ENCODE measurements around the gene BCAN.
"Not testable (repeated sequence)": the region's sequence is repeated elsewhere in the genome, so short reads cannot be mapped to it uniquely, and the experiment has no call there.

Gene BCAN

DNA sequence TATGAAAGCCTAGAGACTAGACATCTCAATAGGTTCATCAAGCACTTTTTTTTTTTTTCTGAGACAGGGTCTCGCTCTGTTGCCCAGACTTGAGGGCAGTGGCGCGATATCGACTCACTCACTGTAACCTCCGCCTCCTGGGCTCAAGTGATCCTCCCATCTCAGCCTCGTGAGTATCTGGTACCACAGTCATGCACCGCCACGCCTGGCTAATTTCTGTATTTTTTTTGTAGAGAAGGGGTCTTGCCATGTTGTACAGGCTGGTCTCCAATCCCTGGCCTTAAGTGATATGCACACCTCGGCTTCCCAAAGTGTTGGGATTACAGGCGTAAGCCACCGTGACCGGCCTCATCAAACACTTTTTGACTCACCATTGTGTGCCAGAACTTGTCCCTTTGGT lies 40.0 kb upstream of the BCAN start:
- peak overlapping the region in 1 of 2 experiments; percentile 65 for H3K27ac ChIP-seq (ENCODE audit: insufficient read depth in 1 of 2, low read depth in 1 of 2, low read length in 2 of 2, poor library complexity in 1 of 2, severe bottlenecking in 2 of 2)

DNA sequence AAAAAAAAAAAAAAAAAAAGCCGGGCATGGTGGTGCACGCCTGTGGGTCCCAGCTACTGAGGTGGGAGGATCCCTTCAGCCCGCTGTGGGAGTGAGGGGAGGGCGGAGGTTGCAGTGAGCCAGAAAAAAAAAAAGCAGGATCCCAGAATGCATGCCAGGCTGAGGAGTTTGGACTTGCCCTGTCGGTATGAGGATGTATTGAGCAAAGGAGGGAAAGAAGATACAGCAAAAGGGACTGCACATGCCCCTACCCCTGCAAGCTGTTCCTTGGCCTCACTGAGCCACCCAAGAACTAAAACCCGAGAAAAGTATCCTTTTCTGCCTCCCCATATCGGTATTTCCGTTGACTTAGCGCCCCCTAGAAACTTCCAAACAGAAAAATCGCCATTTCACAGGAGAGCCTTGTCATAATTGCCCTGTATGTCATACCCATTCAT lies 39.3 kb upstream of the BCAN start:
- peak in 2 of 3 donors; percentile 46 for DNase-seq
- WGBS (ENCODE audit: insufficient coverage) = 38% methylated on average over 8 of the region's 10 CpGs

More for the DNA sequence above, 40.0 kb upstream of the BCAN start:
- POLR2A ChIA-PET = interaction anchor here (0.6 kb wide), 1 partner anchor 121 kb away, joined by 4 read pairs; no protein-coding TSS in a partner anchor
- Histone ChIP-seq H3K4me3 (ENCODE audit: control insufficient read depth in 1 of 7, extremely low read depth in 1 of 7, insufficient read depth in 4 of 7, low read depth in 2 of 7, low read length in 6 of 7) (peak overlapping the region; percentile 60 to 91 (median 85)), H3K4me1 (ENCODE audit: control extremely low read depth in 1 of 4, control insufficient read depth in 4 of 4, insufficient read depth in 4 of 4, low read length in 3 of 4) (peaks cover 6 to 30% (median 22%) of the 10 kb centered on the region in 4 experiments), H3K9me3 (ENCODE audit: control extremely low read depth in 1 of 5, control insufficient read depth in 4 of 5, insufficient read depth in 2 of 5, low read depth in 1 of 5, low read length in 4 of 5) (no peaks in the 10 kb centered on the region), H3K27me3 (replicated peaks in 2 of 5; ENCODE audit: control insufficient read depth in 4 of 5, insufficient read depth in 5 of 5, low read length in 4 of 5) (no peaks in the 10 kb centered on the region), H3K36me3 (ENCODE audit: control insufficient read depth in 4 of 4, insufficient read depth in 4 of 4, low read length in 3 of 4) (peaks cover 0 to 25% (median 14%) of the 10 kb centered on the region in 4 experiments)
- 74% methylated on average over 11 of the region's 12 CpGs for WGBS (ENCODE audit: insufficient coverage)
- no peak for DNase-seq
- CTCF ChIA-PET = interaction anchor here (1.4 to 7.7 kb wide), 5 partner anchors 11 to 121 kb away, joined by 3 to 63 read pairs (median 6); partner anchors contain the start of gene NAXE

DNA sequence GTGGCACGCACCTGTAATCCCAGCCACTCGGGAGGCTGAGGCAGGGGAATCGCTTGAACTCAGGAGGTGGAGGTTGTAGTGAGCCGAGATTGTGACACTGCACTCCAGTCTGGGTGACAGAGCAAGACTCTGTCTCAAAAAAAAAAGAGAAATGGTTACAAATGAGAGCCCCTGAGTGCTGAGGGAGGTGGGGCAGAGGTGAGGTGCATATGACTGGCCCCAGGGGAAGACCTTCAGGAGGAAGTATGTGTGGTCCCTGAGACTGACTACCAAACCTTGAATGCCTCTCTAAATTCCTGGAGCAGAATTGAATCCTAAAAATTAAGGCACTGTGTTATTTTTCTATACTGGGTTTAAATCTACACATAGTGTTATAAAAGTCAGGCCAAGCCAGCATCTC lies 34.6 kb upstream of the BCAN start:
- WGBS (ENCODE audit: insufficient coverage) = 96% methylated on average over 4 of the region's 4 CpGs
- H3K4me3 ChIP-seq (ENCODE audit: control insufficient read depth in 1 of 7, extremely low read depth in 1 of 7, insufficient read depth in 4 of 7, low read depth in 2 of 7, low read length in 6 of 7); H3K36me3 ChIP-seq (ENCODE audit: control insufficient read depth in 4 of 4, insufficient read depth in 4 of 4, low read length in 3 of 4); DNase-seq; H3K27ac ChIP-seq (ENCODE audit: insufficient read depth in 1 of 2, low read depth in 1 of 2, low read length in 2 of 2, poor library complexity in 1 of 2, severe bottlenecking in 2 of 2); H3K27me3 ChIP-seq (replicated peaks in 2 of 5; ENCODE audit: control insufficient read depth in 4 of 5, insufficient read depth in 5 of 5, low read length in 4 of 5); H3K9me3 ChIP-seq (ENCODE audit: control extremely low read depth in 1 of 5, control insufficient read depth in 4 of 5, insufficient read depth in 2 of 5, low read depth in 1 of 5, low read length in 4 of 5); H3K4me1 ChIP-seq (ENCODE audit: control extremely low read depth in 1 of 4, control insufficient read depth in 4 of 4, insufficient read depth in 4 of 4, low read length in 3 of 4); POLR2A ChIA-PET: not testable (repeated sequence)
- CTCF ChIA-PET = interaction anchor here (0.6 to 2.1 kb wide), 4 partner anchors 18 to 652 kb away, joined by 3 to 49 read pairs (median 6); partner anchors contain the start of gene TTC24

More for the DNA sequence above, 39.3 kb upstream of the BCAN start:
- CTCF ChIA-PET = interaction anchor here (0.7 to 7.7 kb wide), 6 partner anchors 11 to 258 kb away, joined by 3 to 63 read pairs (median 4); partner anchors contain the start of gene NAXE
- peaks cover 0 to 18% (median 9%) of the 10 kb centered on the region in 4 experiments for H3K36me3 ChIP-seq (ENCODE audit: control insufficient read depth in 4 of 4, insufficient read depth in 4 of 4, low read length in 3 of 4)
- H3K4me3 ChIP-seq (ENCODE audit: control insufficient read depth in 1 of 7, extremely low read depth in 1 of 7, insufficient read depth in 4 of 7, low read depth in 2 of 7, low read length in 6 of 7) = peak overlapping the region in 2 of 7 experiments; percentile 5 to 50
- POLR2A ChIA-PET = no interaction called here
- H3K9me3 ChIP-seq (ENCODE audit: control extremely low read depth in 1 of 5, control insufficient read depth in 4 of 5, insufficient read depth in 2 of 5, low read depth in 1 of 5, low read length in 4 of 5) = no peaks in the 10 kb centered on the region
- H3K27me3 ChIP-seq (replicated peaks in 2 of 5; ENCODE audit: control insufficient read depth in 4 of 5, insufficient read depth in 5 of 5, low read length in 4 of 5) = no peaks in the 10 kb centered on the region
- no peak overlapping the region for H3K27ac ChIP-seq (ENCODE audit: insufficient read depth in 1 of 2, low read depth in 1 of 2, low read length in 2 of 2, poor library complexity in 1 of 2, severe bottlenecking in 2 of 2)
- H3K4me1 ChIP-seq (ENCODE audit: control extremely low read depth in 1 of 4, control insufficient read depth in 4 of 4, insufficient read depth in 4 of 4, low read length in 3 of 4) = peaks cover 6 to 30% (median 22%) of the 10 kb centered on the region in 4 experiments

DNA sequence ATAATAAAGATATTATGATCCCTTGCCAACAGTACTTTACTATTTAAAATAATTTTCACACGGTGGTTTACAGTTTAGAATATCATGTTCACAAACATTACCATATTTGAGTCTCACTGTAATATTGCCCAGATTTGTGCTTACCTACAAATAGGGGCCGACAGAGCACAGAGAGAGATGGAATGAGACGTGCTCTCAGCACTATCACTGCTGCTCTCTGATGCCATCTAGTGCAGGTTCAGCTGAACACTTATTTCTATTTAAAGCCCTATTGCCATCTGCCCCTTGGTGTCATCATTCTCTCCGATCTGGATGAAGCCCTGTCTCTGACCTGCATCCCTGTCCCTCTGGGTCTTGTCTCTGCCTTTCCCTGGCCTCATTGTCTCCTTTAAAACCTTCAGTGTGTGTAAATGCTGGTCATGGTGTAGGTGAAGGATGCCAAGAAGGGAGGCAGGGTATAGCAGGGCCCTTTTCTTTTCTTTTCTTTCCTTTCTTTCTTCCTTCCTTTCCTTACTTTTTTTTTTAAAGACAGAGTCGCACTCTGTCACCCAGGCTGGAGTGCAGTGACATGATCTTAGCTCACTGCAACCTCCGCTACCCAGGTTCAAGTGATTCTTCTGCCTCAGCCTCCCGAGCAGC lies 33.8 kb upstream of the BCAN start:
- H3K4me3 ChIP-seq (ENCODE audit: control insufficient read depth in 1 of 7, extremely low read depth in 1 of 7, insufficient read depth in 4 of 7, low read depth in 2 of 7, low read length in 6 of 7) = no peak overlapping the region
- WGBS (ENCODE audit: insufficient coverage) = 40% methylated on average over 6 of the region's 7 CpGs
- H3K27me3 ChIP-seq (replicated peaks in 2 of 5; ENCODE audit: control insufficient read depth in 4 of 5, insufficient read depth in 5 of 5, low read length in 4 of 5) = peaks cover 0 to 3% (median 0%) of the 10 kb centered on the region in 5 experiments
- peaks cover 0 to 8% (median 3%) of the 10 kb centered on the region in 4 experiments for H3K4me1 ChIP-seq (ENCODE audit: control extremely low read depth in 1 of 4, control insufficient read depth in 4 of 4, insufficient read depth in 4 of 4, low read length in 3 of 4)
- no peak overlapping the region for H3K27ac ChIP-seq (ENCODE audit: insufficient read depth in 1 of 2, low read depth in 1 of 2, low read length in 2 of 2, poor library complexity in 1 of 2, severe bottlenecking in 2 of 2)
- no peaks in the 10 kb centered on the region for H3K9me3 ChIP-seq (ENCODE audit: control extremely low read depth in 1 of 5, control insufficient read depth in 4 of 5, insufficient read depth in 2 of 5, low read depth in 1 of 5, low read length in 4 of 5)
- ChIA-PET POLR2A (interaction anchor here (0.9 to 1.8 kb wide), 2 partner anchors 19 to 151 kb away, joined by 3 to 5 read pairs; no protein-coding TSS in a partner anchor), CTCF (interaction anchor here (0.6 to 4.2 kb wide), 31 partner anchors 9 to 705 kb away, joined by 3 to 49 read pairs (median 4); partner anchors contain the start of genes IQGAP3, NAXE and TTC24)
- no peaks in the 10 kb centered on the region for H3K36me3 ChIP-seq (ENCODE audit: control insufficient read depth in 4 of 4, insufficient read depth in 4 of 4, low read length in 3 of 4)
- DNase-seq = peak; percentile 80 to 88 (median 85)

DNA sequence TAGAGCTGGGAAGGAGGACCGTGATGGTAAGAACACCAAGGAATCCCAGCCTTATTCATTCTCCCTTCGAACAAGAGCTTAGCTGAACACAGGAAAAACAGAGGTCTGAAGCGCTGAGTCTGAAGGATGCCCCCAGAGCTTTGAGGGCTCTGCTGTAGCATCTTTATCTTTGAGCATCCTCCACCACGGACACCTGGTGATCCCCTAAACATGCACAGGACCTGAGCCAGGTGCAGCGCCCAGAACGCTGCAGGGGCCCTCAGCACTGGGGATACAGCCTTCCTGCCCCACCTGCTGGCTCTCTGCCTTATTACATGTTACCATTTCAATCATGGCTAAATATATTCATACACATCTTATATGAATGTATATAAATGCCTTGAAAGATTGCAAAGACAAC lies 32.9 kb upstream of the BCAN start:
- ChIA-PET CTCF (interaction anchor here (0.6 to 4.2 kb wide), 24 partner anchors 8 to 705 kb away, joined by 3 to 49 read pairs (median 4); partner anchors contain the start of genes IQGAP3 and TTC24), POLR2A (interaction anchor here (0.9 to 1.8 kb wide), 2 partner anchors 20 to 152 kb away, joined by 3 to 5 read pairs; no protein-coding TSS in a partner anchor)

DNA sequence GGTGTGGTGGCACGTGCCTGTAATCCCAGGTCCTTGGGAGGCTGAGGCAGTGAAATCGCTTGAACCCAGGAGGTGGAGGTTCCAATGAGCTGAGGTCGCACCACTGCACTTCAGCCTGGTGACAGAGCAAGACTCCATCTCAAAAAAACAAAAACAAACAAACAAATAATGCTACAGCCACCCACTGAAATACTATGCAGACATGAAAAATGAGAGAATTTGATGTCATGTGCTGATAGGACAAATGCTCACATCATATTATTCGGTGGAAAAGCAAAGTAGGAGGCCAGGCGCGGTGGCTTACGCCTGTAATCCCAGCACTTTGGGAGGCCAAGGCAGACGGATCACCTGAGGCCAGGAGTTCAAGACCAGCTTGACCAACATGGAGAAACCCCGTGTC lies 31.8 kb upstream of the BCAN start:
- not testable (repeated sequence) for H3K27me3 ChIP-seq (replicated peaks in 2 of 5; ENCODE audit: control insufficient read depth in 4 of 5, insufficient read depth in 5 of 5, low read length in 4 of 5); H3K4me3 ChIP-seq (ENCODE audit: control insufficient read depth in 1 of 7, extremely low read depth in 1 of 7, insufficient read depth in 4 of 7, low read depth in 2 of 7, low read length in 6 of 7); H3K4me1 ChIP-seq (ENCODE audit: control extremely low read depth in 1 of 4, control insufficient read depth in 4 of 4, insufficient read depth in 4 of 4, low read length in 3 of 4); H3K36me3 ChIP-seq (ENCODE audit: control insufficient read depth in 4 of 4, insufficient read depth in 4 of 4, low read length in 3 of 4); H3K27ac ChIP-seq (ENCODE audit: insufficient read depth in 1 of 2, low read depth in 1 of 2, low read length in 2 of 2, poor library complexity in 1 of 2, severe bottlenecking in 2 of 2); DNase-seq; H3K9me3 ChIP-seq (ENCODE audit: control extremely low read depth in 1 of 5, control insufficient read depth in 4 of 5, insufficient read depth in 2 of 5, low read depth in 1 of 5, low read length in 4 of 5)
- ChIA-PET CTCF (interaction anchor here (1.3 to 4.2 kb wide), 3 partner anchors 14 to 145 kb away, joined by 3 to 19 read pairs (median 5); no protein-coding TSS in a partner anchor), POLR2A (interaction anchor here (0.6 kb wide), 1 partner anchor 758 kb away, joined by 6 read pairs; no protein-coding TSS in a partner anchor)
- 90% methylated on average over 5 of the region's 9 CpGs for WGBS (ENCODE audit: insufficient coverage)

More for the DNA sequence above, 32.9 kb upstream of the BCAN start:
- H3K4me1 ChIP-seq (ENCODE audit: control extremely low read depth in 1 of 4, control insufficient read depth in 4 of 4, insufficient read depth in 4 of 4, low read length in 3 of 4) = peaks cover 0 to 8% (median 3%) of the 10 kb centered on the region in 4 experiments
- H3K27ac ChIP-seq (ENCODE audit: insufficient read depth in 1 of 2, low read depth in 1 of 2, low read length in 2 of 2, poor library complexity in 1 of 2, severe bottlenecking in 2 of 2) = no peak overlapping the region
- H3K27me3 ChIP-seq (replicated peaks in 2 of 5; ENCODE audit: control insufficient read depth in 4 of 5, insufficient read depth in 5 of 5, low read length in 4 of 5) = peaks cover 0 to 3% (median 0%) of the 10 kb centered on the region in 5 experiments
- H3K9me3 ChIP-seq (ENCODE audit: control extremely low read depth in 1 of 5, control insufficient read depth in 4 of 5, insufficient read depth in 2 of 5, low read depth in 1 of 5, low read length in 4 of 5) = no peaks in the 10 kb centered on the region
- WGBS (ENCODE audit: insufficient coverage) = 58% methylated on average over 4 of the region's 6 CpGs
- H3K36me3 ChIP-seq (ENCODE audit: control insufficient read depth in 4 of 4, insufficient read depth in 4 of 4, low read length in 3 of 4) = no peaks in the 10 kb centered on the region
- peak; percentile 38 to 67 (median 62) for DNase-seq
- no peak overlapping the region for H3K4me3 ChIP-seq (ENCODE audit: control insufficient read depth in 1 of 7, extremely low read depth in 1 of 7, insufficient read depth in 4 of 7, low read depth in 2 of 7, low read length in 6 of 7)
